ENCODE data around the gene SAMD13.
"Not testable (repeated sequence)": the region's sequence is repeated elsewhere in the genome, so short reads cannot be mapped to it uniquely, and the experiment has no call there.

Gene SAMD13

DNA sequence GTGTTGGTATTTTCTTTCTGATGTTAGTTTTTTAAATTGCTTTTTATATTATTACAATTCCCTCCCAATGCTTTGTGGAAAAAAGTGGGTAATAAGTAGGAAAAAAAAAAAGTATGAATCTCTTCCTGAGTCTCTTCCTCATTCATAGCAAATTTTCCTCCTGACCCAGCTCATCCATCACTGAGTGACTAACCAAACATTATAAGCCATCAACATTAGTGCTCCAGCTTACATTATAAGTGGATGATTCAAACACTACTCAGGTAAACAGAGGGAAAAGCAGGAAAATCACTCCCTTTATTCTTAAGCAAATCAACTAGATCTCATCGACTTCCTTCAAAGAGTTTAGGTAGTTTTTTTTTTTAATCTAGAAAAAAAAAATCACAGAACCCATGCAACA, 15.4 kb upstream of the SAMD13 start:
- DNase-seq (ENCODE audit: low spot score): no peak

DNA sequence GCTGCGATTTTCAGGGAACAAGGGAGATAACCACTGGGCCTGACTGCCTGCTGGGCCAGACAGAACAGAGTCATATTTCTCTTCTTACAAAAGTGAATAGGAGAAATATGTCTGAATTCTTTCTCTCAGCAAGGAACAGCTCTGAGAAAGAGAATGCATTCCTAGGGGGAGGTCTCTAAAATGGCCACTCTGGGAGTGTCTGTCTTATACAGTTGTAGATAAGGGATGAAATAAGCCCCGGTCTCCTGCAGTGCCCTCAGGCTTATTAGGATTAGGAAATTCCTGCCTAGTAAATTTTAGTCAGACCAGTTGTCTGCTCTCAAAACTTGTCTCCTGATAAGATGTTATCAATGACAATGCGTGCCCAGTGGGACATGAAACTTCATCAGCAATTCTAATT, 14.1 kb upstream of the SAMD13 start:
- not testable (repeated sequence) for DNase-seq (ENCODE audit: low spot score)

DNA sequence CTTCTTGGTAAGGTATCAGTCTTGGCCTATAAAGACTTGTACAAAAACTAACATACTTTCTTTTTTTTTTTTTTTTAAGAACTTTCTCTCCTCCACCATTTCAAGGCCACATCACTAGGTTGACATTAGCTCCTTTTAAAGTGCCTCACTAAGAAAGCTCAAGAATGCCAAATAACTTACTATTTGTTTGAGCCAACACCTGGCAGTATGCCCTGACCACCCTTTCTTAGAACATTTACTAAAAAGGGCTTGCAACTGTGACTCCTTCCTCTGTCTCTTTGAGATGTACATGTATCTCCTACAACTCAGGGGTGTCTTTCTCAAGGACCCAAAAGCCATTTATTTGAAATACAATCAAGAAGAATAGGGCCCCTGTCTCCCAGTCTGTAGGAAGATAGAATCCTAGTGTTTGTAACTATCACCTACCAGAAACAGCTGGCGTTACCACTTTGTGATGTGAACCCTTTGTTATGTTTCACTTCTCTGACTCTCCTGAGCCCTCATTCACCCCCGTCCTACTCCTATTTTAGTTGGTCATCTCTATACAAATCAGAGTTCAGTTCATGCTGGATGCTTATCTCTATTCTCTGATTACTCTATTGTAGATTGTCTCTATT, 12.2 kb upstream of the SAMD13 start:
- no peak for DNase-seq (ENCODE audit: low spot score)

DNA sequence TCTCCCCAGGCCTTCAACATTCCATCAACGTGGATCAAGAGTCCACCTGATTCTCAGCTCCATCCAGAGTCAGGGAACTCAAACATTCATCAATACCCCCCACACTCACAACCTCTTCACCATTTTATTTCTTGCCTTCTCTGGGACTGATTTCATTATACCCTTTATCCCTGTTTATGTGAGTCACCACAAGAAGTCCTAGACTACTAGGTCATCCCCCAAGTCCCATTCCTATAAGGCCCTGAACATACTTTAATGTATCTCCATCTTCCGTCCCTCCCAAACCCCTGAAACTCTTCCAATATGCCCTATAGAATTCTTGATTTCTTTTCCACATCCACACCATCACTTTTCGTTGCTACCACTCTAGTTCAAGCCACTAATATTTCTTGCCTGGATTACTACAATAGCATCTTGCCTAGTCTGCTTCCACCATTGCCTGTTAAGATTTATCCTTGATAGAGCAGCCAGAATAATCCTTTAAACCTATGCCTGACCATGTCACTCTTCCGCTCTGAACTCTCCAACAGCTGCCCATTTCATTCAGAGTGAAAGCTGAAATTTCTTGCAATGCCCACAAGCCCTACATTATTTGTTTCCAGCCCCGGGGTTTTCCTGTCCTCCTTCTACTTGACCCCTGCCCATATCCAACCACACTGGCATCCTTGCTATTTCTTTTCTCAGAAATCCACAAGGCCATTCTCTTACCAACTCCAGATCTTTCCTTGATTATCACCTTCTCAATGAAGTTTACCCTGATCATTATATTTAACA, 9.4 kb upstream of the SAMD13 start:
- no peak for DNase-seq (ENCODE audit: low spot score)

DNA sequence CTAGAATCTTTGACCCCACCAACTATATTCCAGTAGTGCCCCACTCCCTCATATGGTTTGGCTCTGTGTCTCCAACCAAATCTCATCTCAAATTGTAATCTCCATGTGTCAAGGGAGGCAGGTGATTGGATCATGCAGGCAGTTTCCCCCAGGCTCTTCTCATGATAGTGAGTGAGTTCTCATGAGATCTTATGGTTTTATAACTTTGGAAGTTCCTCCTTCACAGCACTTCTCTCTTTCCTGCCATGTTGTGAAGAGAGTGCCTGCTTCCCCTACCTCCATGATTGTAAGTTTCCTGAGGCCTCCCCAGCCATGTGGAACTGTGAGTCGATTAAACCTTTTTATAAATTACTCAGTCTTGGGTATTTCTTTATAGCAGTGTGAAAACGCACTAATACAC, 7.7 kb upstream of the SAMD13 start:
- DNase-seq (ENCODE audit: low spot score): no peak

DNA sequence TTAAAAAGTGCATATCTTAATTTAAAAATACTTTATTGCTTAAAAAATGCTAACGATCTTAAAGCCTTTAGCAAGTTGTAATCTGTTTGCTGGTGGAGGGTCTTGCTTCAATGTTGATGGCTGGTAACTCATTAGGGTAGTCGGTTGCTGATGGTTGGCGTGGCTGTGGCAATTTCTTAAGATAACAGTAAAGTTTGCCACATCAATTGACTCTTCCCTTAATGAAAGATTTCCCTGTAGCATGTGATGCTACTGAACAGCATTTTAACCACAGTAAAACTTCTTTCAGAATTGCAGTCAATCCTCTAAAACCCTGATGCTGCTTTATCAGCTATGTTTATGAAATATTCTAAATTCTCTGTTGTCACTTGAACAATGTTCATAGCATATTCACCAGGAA, 6.8 kb upstream of the SAMD13 start:
- DNase-seq (ENCODE audit: low spot score): no peak

DNA sequence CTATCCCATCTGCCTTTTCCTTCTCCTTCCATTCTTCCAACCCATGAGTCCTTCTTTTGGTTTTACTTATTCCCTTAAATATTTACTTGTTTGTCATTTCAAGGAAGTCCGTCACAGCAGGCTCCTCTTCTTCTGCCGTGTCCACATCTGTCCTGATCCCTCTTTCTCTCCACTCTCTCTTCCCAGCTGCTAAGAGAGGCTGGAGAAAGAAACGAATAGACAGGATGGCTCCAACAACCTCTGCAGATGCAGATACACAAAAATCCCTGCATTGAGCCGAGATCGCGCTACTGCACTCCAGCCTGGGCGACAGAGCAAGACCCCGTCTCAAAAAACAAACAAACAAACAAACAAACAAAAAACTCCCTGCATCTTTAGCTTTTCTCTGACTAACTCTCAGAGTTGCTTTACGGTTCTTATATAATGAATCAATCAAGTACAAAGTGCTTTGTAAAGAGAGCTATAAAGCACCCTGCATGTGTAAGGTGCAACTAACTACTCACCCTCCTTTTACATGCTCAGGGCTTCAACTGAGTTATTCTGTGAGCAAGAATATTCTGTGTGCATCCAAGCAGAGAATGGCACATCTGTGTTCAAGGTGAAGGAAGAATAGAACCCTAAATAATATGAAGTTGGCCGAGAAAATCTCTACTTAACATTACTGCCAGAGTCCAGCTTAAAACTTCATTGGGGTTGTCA, 3.8 kb upstream of the SAMD13 start:
- DNase-seq (ENCODE audit: low spot score): peak; percentile 67

DNA sequence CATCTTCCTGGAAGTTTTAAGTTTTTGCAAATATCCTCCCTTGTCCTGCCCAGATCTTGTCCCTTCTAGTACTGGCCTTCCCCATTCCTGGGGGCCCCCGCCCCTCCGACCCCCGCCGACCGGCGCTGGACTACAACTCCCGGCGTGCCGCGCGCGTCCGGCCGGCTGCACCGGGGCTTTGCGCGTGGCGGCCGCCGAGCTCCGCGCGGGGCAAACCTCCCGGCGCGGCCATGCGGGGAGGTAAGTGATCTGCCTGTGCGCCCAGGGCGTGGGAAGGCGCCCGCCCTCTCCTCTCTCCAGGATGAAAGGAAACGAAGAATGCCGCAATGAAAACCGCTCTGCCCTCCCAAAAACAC, 3.2 kb upstream of the SAMD13 start:
- DNase-seq (ENCODE audit: low spot score): peak; percentile 61

DNA sequence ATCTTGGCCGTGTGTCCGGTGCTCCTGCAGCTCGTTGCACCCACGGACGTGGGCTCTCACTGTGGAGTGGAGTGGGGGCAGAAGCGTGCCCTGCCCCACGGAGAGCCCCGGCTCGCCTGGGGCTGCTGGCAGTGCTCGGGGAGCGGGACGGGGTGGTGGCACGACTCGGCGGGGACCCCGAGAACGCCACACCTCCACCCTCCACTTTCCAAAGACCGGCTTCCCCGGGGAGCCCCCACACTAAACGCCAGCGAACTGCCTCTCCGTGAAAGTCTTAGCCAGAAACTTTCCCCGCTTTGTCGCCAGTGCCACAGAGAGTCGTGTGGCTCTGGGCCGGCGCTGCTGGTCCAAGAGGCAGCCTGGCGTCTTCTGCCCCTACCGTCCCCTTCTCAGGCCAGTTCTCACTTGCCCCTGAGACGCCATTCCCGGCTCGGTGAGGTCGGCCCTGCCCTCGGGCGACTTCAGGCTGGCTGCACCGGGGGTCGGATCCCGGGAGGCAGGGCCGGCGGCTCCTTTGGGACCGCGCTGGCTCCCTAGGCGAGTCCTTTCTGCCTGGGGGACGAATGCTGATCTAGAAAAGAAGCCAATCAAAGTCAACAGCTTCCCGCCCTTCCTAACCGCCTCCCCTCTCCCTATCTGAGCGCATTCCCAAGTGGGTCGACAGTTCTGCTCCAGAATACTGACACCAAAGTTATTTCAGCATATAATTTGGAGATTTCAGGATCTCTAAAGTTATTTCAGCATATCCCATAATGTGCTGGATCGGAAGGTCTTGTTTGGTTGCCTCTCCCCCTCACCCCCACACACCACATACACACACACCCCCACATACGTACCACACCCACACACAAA, 2.6 kb upstream of the SAMD13 start:
- peak; percentile 51 for DNase-seq (ENCODE audit: low spot score)

DNA sequence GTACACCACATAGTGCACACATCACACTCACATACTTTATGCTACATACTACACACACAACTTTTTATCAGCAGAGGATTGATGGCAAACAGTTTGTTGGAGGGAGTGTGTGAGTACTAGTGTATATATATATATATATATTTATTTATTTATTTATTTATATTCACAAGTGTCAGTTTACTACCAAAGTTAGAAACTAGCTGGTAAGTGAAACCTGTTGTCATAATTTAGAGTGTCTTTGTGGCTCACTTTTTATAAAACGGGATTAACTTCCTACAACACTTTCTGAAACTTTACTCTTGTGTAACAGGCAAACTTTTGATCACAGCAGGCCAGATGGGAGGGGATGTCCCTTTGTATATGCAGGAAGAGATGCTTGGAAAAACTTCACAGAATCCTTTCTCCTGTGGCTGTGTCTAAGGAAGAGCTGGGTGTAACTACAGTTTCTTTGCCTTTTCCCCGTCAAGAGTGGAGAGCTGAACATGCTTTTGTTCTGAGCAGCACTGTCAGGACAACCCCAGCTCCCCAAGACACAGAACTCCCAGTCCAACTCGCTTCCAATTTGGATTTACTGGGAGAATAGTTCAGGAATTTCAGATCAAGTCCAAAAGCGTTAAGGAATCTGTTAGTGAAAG, 1.9 kb upstream of the SAMD13 start:
- peak; percentile 71 for DNase-seq (ENCODE audit: low spot score)

DNA sequence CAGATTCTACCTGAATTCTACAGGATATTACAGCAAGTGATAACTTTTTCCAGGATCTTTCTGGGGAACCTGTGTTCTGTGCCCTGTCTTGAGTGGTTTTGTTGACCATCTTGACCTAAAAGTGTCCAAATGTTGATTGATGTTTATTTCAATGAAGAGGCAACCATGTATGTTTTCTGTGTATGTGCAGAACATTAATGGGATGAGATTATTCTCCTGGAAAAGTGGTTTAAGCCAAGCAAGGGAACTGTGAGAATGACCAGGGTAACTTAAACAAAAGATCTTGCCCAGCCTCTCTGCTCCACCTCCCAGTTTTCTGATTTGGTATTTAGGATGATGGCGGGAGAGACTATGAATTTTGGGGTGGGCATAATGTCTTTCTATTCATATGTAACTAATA, 1.0 kb upstream of the SAMD13 start:
- DNase-seq (ENCODE audit: low spot score): peak; percentile 42

DNA sequence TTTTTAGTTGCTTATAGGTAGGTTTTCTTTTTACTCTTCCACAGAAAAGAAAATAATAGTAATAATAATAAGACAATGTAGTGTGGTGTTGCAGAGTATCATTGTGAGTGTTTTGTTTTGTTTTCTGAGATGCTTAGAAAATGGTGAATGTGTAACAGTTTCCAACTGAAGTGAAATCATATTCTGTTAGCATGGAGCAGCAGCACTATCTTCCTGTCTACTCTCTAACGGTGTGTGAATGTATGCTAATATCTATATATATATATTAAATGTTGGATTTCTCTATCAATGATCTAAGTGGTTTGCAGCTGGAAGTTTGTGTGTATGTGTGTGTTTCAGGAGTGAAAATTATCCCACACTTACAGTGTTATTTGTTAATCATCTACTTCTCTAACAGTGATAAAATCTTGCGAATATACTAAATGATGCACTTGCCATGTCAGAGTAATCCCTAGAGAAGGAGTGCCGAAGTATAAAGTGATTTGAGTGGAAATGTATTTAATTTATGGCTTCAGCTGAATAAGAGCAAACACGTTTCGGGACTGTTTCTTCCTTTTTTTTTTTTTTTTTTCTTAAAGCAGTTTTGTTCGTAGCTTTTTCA, 377 bp downstream of the SAMD13 start:
- DNase-seq (ENCODE audit: low spot score): peak; percentile 65

DNA sequence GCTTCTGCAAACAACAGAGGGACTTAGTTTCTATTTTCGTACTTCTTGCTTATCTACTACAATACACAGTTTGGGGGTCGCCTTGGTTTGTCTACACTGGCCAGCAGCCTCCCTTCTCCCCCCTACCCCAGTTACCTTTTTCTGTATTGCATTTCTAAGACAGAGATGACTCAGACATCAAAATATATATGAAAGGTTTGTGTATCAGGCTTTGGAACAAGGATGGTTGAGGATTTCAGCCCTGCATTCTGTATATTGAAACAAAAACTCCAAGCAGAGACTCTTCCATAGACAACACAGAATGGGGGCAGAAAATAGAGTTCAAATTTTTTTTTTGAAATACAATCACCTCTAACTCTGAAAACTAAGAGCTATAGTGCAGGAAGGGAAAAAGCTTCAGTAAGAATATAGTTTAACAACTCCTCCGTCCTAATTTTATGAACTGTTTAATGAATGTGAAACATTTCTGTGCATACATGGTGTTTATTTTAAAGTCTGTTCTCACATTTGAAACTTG, 1.9 kb downstream of the SAMD13 start:
- DNase-seq (ENCODE audit: low spot score): no peak

DNA sequence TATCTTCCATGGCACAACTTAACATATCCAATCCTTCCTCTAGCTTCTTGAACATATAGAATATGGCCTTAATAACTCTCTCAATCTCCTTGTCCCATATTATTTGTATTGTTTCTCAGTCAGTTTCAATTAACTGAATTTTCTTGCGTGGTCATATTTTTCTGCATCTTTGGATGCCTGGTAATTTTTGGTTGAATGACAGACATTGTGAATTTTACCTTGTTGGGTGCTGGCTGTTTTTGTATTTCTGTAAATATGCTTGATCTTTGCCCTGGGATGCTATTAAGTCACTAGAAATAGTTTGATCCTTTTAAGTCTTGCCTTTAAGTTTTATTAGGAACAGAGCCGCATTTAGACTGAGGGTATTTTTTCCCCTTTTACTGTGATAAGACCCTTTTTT, 5.9 kb downstream of the SAMD13 start:
- no peak for DNase-seq (ENCODE audit: low spot score)

DNA sequence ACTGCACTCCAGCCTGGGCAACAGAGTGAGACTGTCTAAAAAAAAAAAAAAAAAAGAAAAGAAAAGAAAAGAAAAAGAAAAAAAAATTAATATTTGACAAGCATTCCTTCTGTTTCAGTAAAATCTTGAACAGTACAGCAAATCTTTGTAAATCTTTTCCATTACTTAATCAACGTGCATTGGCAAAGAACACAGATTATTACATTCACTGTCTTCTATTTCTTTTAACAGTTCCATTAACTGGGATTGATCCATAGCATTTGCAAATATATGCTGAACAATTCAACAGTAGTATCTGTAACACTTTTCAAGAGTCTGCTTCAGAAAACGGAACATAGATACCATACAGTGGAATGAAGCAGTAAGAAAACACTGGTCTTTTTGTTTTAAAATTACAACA, 9.8 kb downstream of the SAMD13 start:
- no peak for DNase-seq (ENCODE audit: low spot score)

DNA sequence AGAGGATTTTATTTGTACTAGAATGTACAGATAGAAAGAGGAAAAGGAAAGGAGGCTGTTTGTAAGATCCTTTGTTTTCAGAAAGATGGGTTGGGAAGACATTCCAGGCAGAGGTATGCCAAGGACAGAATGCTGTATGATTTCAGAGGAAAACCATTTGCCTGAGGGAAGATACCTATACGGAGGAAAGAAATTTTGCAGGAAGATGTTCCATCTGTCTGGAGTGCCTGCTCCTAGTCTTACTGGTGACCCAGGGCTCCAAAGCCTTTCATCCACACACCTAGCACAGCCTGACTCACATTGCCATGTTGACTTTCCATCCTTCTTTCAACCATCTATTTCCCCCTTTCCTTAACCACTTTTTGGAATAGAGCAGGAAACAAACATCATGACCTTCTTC, 18.2 kb downstream of the SAMD13 start:
- DNase-seq (ENCODE audit: low spot score): no peak

DNA sequence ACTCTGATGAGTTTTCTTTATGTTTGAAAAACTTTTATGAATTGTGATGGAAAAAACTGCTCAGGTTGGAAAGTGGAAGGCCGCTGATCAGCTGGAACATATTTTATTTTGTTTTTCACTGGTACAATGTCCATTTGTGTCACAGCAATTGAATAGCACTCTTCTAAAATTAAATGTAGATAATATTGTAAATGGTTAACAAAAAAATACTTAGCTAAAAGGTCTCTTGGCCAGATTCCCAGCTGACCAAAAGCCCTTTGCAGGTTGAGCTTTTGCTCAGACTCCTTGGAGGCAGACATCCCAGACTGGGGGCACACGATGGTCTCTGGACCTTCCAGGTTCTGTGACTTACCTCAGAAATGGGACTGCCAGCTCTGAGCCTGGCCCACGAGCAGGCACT, 26.3 kb downstream of the SAMD13 start:
- DNase-seq (ENCODE audit: low spot score): no peak

DNA sequence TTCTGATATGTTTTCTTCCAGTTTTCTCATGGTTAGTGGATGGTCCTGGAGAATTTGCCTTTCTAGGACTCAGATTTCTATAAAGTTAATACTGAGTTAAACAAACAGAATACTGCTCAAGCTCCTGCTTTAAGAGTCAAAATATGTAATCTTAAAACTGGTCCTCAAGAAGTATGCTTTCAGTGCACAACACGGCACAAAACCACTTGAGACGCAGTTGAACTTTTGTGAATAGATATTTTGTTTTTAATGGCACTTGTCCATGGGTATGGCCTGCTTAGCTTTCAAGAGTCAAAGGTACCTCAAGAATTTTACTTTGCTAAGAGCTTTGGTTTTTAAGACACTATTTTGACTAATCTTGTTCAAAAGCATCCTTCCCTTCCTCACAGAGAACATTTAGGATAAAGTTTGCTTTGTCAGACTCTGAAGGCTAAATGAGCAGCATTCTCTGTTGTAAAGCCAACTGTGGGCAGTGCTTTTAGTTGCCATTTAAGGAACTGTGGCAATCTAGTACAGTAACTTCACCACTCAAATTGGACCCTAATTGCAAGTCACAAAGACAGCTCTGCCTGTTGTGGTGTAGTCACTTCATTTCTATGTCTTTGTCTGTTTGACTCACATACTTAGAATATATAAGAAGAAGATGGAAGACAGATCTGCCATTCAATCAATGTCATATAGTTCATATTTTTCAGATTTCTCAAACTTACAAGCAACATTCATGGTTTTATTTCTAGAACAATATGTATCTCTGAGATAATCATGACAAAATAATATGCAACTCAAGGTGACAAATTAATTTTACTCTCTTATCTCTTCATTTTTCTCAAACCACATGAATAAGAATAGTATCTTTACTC, 28.8 kb downstream of the SAMD13 start:
- no peak for DNase-seq (ENCODE audit: low spot score)

DNA sequence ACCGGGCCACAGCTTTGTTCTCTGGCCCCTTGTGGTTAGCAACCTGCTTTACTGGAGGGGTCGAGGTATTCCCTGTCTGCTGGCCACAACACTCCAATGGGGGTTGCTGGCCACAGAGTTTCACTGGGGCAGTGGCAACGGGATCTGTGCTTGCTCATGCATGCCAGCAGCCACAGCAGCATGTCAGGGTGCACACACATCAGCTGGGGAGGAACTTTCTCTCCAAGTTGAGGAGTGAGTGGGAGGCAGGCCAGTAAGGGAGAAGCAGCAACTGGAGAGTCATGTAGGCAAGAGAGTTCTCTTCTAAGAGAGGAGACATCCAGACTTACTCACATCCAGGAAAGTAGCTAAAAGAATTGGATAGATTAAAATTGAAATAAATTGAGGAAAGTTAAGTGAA, 38.0 kb downstream of the SAMD13 start:
- no peak for DNase-seq (ENCODE audit: low spot score)

DNA sequence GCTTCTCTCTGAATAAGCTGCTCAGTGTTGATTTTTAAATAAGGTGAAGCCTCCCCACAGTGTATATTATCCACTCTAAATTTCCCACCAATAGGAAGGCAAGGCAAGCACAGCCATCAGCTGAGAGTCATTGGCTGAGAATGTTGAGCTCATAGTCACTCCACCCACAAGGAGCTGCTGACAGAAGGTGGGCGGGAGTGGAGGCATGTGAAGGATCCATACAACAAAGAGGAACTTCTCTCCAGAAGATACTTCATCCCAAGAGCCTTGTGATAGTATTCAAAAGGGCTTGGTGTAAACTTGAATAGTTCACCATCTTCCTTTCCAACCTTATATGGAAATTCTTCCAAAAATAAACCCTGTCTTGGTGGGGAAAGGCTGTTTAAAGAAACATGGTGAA, 42.8 kb downstream of the SAMD13 start:
- no peak for DNase-seq (ENCODE audit: low spot score)
